Stimulated activated CD8-positive, alpha-beta memory T cell treated with anti-CD3 and anti-CD28 coated beads, Interleukin-4, amount 100 ng/mL, for 48 hours (primary cell): ENCODE measurements around the gene CDHR2.
"Not testable (repeated sequence)": the region's sequence is repeated elsewhere in the genome, so short reads cannot be mapped to it uniquely, and the experiment has no call there.

ENCODE experiments used
- DNase-seq: peaks from one replicate; pipeline ENCODE4 v3.0.0-alpha.2; 2020

CDHR2 gene

GRCh38 chr5:176599749-176600430 lies 50.7 kb downstream of the CDHR2 start:
- DNase-seq: not testable (repeated sequence)

- no peak for DNase-seq
These were observed 52.9 kb downstream of the CDHR2 start for GRCh38 chr5:176601901-176602482.

GRCh38 chr5:176603091-176603490 lies 53.9 kb downstream of the CDHR2 start:
- no peak for DNase-seq

GRCh38 chr5:176606032-176606431 lies 56.9 kb downstream of the CDHR2 start:
- no peak for DNase-seq

GRCh38 chr5:176606875-176607274 lies 57.7 kb downstream of the CDHR2 start:
- no peak for DNase-seq

GRCh38 chr5:176608142-176608705 lies 59.1 kb downstream of the CDHR2 start:
- no peak for DNase-seq

GRCh38 chr5:176608937-176609723 lies 60.0 kb downstream of the CDHR2 start:
- DNase-seq: peak; percentile 45

GRCh38 chr5:176609724-176610434 lies 60.7 kb downstream of the CDHR2 start, which contains the start of gene GPRIN1:
TSS of gene GPRIN1 (minus strand) at chr5:176610156. CDS start at chr5:176599834, 10,322 bp downstream.
- peak; percentile 76 for DNase-seq

- no peak for DNase-seq
These were observed 61.3 kb downstream of the CDHR2 start for GRCh38 chr5:176610435-176610773.

GRCh38 chr5:176611435-176611834 lies 62.3 kb downstream of the CDHR2 start:
- peak; percentile 77 for DNase-seq

GRCh38 chr5:176612008-176612407 lies 62.9 kb downstream of the CDHR2 start:
- DNase-seq: no peak

- DNase-seq: no peak
These were observed 63.7 kb downstream of the CDHR2 start for GRCh38 chr5:176612855-176613254.

GRCh38 chr5:176614805-176615478 lies 65.8 kb downstream of the CDHR2 start:
- no peak for DNase-seq

- DNase-seq: no peak
These were observed 67.4 kb downstream of the CDHR2 start for GRCh38 chr5:176616511-176616910.

- DNase-seq: no peak
These were observed 69.6 kb downstream of the CDHR2 start for GRCh38 chr5:176618783-176619182.

GRCh38 chr5:176619203-176619568 lies 70.0 kb downstream of the CDHR2 start:
- peak; percentile 92 for DNase-seq

GRCh38 chr5:176619569-176620332 lies 70.6 kb downstream of the CDHR2 start:
- DNase-seq: no peak

GRCh38 chr5:176620333-176620981 lies 71.3 kb downstream of the CDHR2 start:
- DNase-seq: no peak

- no peak for DNase-seq
These were observed 72.5 kb downstream of the CDHR2 start for GRCh38 chr5:176621661-176622079.

- no peak for DNase-seq
These were observed 75.0 kb downstream of the CDHR2 start for GRCh38 chr5:176624142-176624541.

- DNase-seq: no peak
These were observed 75.8 kb downstream of the CDHR2 start for GRCh38 chr5:176624938-176625337.
